HepG2 (cell line): Measurements from ENCODE around the gene DNAJC4. TPM values are rescaled to one million over a fixed set of nuclear protein-coding genes. Genes with fewer than 3 reads are reported as not detected.

Source experiments
- MAF1 ChIP-seq: sonication (generic); formaldehyde crosslinking; IDR thresholded peaks from 2 replicates; pipeline ENCODE4 v1.5.0; 2020; ENCODE audit warnings: missing genetic modification reagents, borderline replicate concordance
- NR2C2 ChIP-seq: sonication (generic); formaldehyde crosslinking; IDR thresholded peaks from 2 replicates; pipeline ENCODE4 v1.4.0; 2020; ENCODE audit warnings: missing genetic modification reagents, mild to moderate bottlenecking, moderate library complexity, borderline replicate concordance
- NR2F6 ChIP-seq, 2 experiments: IDR thresholded peaks; 2 replicates each; pipeline ENCODE4 v1.6.1; 2016; ENCODE audit warnings: antibody characterized with exemption in 1 of 2, mild to moderate bottlenecking in 1 of 2
- ZNF12 ChIP-seq: sonication (generic); formaldehyde crosslinking; IDR thresholded peaks from 2 replicates; pipeline ENCODE4 v1.5.0; 2020; ENCODE audit warnings: missing genetic modification reagents
- ZNF232 ChIP-seq: sonication (generic); formaldehyde crosslinking; IDR thresholded peaks from 2 replicates; pipeline ENCODE4 v1.4.0; 2020; ENCODE audit warnings: missing genetic modification reagents, borderline replicate concordance
- ZNF251 ChIP-seq: sonication (generic); formaldehyde crosslinking; IDR thresholded peaks from 2 replicates; pipeline ENCODE4 v1.9.0; 2021; ENCODE audit warnings: mild to moderate bottlenecking, missing genetic modification reagents
- ZNF615 ChIP-seq: sonication (generic); formaldehyde crosslinking; IDR thresholded peaks from 2 replicates; pipeline ENCODE4 v1.5.0; 2020; ENCODE audit warnings: mild to moderate bottlenecking, missing genetic modification reagents, borderline replicate concordance
- ZNF788 ChIP-seq: sonication (generic); formaldehyde crosslinking; IDR thresholded peaks from 2 replicates; pipeline ENCODE4 v1.5.0; 2020; ENCODE audit warnings: mild to moderate bottlenecking, missing genetic modification reagents, borderline replicate concordance
- polyA plus RNA-seq, 8 experiments: library from polyadenylated mRNA; depleted of rRNA in 3 of 8; stranded (reverse) in 7 of 8; unstranded in 1 of 8; fragments of >200 nt; fragmentation: Illumina TruSeq in 4 of 8; extraction: Trizol in 4 of 8; gene quantifications; 2 replicates each; pipeline versions ENCODE4 v1.2.1 to v1.2.3, GENCODE V29; 2011 to 2016; ENCODE audit warnings: low read depth in 4 of 8, missing spikeins in 1 of 8, mixed read lengths in 1 of 8; ENCODE audit not compliant: insufficient read depth in 1 of 8
- total RNA-seq, 5 experiments: library from RNA; depleted of rRNA; stranded (reverse); fragments of >200 nt; fragmentation: Illumina TruSeq; extraction: Trizol; gene quantifications; 2 replicates each; pipeline ENCODE4 v1.2.3, GENCODE V29; 2016; ENCODE audit warnings: low read depth in 1 of 5
- TF ChIP-seq, protein P1 (sequence below): sonication (generic); formaldehyde crosslinking; IDR thresholded peaks from 2 replicates; pipeline ENCODE4 v1.4.0; 2020; ENCODE audit warnings: missing genetic modification reagents, borderline replicate concordance
- TF ChIP-seq, protein P2 (sequence below): sonication (generic); formaldehyde crosslinking; IDR thresholded peaks from one replicate; pipeline ENCODE4 v1.5.1; 2020; ENCODE audit warnings: mild to moderate bottlenecking, missing genetic modification reagents; ENCODE audit errors: not compliant biosample characterization
- TF ChIP-seq, protein P3 (sequence below): IDR thresholded peaks from 2 replicates; pipeline ENCODE4 v1.6.1; 2016; ENCODE audit warnings: low read depth, control low read depth
- TF ChIP-seq, protein P4 (sequence below): sonication (generic); formaldehyde crosslinking; IDR thresholded peaks from 2 replicates; pipeline ENCODE4 v1.5.0; 2020; ENCODE audit warnings: mild to moderate bottlenecking, missing genetic modification reagents
- TF ChIP-seq, protein P5 (sequence below): sonication (generic); IDR thresholded peaks from 2 replicates; pipeline ENCODE4 v1.6.1; 2016; ENCODE audit warnings: low read depth, borderline replicate concordance

DNAJC4 gene
- total and polyA plus RNA-seq, 2 of the 13 experiments (the other 11 are each of a cell fraction or from before 2014, with no cell fraction given), result 10.3 to 60.8 TPM

DNA sequence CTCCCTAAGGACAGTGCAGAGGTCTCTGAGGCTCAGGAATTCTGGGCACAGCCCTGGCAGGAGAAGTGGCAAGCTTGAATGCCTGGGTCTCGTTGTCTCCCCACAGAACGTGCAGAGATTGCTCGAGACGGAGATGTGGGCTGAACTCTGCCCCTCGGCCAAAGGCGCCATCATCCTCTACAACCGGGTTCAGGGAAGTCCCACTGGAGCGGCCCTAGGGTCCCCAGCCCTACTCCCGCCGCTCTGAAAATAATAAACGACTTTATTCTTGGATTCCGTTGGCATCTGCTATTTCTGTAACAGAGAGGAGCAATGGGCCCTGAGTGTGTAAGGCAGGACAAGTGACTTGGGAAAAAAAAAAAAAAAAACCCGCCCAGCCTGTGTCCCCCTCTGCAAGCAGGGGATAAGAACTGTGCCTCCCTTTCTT is 591 bp upstream of the DNAJC4 start (continued):
- no peak for TF ChIP-seq MAF1 (CRISPR knock-in tag)
- TF ChIP-seq, protein P1, sequence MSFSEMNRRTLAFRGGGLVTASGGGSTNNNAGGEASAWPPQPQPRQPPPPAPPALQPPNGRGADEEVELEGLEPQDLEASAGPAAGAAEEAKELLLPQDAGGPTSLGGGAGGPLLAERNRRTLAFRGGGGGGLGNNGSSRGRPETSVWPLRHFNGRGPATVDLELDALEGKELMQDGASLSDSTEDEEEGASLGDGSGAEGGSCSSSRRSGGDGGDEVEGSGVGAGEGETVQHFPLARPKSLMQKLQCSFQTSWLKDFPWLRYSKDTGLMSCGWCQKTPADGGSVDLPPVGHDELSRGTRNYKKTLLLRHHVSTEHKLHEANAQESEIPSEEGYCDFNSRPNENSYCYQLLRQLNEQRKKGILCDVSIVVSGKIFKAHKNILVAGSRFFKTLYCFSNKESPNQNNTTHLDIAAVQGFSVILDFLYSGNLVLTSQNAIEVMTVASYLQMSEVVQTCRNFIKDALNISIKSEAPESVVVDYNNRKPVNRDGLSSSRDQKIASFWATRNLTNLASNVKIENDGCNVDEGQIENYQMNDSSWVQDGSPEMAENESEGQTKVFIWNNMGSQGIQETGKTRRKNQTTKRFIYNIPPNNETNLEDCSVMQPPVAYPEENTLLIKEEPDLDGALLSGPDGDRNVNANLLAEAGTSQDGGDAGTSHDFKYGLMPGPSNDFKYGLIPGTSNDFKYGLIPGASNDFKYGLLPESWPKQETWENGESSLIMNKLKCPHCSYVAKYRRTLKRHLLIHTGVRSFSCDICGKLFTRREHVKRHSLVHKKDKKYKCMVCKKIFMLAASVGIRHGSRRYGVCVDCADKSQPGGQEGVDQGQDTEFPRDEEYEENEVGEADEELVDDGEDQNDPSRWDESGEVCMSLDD (CRISPR knock-in tag), result 0 out of 2 replicates have a peak, but pooled peaks have one; percentile 3
- TF ChIP-seq ZNF12, result no peak
- no peak for TF ChIP-seq ZNF788
- TF ChIP-seq, protein P2, sequence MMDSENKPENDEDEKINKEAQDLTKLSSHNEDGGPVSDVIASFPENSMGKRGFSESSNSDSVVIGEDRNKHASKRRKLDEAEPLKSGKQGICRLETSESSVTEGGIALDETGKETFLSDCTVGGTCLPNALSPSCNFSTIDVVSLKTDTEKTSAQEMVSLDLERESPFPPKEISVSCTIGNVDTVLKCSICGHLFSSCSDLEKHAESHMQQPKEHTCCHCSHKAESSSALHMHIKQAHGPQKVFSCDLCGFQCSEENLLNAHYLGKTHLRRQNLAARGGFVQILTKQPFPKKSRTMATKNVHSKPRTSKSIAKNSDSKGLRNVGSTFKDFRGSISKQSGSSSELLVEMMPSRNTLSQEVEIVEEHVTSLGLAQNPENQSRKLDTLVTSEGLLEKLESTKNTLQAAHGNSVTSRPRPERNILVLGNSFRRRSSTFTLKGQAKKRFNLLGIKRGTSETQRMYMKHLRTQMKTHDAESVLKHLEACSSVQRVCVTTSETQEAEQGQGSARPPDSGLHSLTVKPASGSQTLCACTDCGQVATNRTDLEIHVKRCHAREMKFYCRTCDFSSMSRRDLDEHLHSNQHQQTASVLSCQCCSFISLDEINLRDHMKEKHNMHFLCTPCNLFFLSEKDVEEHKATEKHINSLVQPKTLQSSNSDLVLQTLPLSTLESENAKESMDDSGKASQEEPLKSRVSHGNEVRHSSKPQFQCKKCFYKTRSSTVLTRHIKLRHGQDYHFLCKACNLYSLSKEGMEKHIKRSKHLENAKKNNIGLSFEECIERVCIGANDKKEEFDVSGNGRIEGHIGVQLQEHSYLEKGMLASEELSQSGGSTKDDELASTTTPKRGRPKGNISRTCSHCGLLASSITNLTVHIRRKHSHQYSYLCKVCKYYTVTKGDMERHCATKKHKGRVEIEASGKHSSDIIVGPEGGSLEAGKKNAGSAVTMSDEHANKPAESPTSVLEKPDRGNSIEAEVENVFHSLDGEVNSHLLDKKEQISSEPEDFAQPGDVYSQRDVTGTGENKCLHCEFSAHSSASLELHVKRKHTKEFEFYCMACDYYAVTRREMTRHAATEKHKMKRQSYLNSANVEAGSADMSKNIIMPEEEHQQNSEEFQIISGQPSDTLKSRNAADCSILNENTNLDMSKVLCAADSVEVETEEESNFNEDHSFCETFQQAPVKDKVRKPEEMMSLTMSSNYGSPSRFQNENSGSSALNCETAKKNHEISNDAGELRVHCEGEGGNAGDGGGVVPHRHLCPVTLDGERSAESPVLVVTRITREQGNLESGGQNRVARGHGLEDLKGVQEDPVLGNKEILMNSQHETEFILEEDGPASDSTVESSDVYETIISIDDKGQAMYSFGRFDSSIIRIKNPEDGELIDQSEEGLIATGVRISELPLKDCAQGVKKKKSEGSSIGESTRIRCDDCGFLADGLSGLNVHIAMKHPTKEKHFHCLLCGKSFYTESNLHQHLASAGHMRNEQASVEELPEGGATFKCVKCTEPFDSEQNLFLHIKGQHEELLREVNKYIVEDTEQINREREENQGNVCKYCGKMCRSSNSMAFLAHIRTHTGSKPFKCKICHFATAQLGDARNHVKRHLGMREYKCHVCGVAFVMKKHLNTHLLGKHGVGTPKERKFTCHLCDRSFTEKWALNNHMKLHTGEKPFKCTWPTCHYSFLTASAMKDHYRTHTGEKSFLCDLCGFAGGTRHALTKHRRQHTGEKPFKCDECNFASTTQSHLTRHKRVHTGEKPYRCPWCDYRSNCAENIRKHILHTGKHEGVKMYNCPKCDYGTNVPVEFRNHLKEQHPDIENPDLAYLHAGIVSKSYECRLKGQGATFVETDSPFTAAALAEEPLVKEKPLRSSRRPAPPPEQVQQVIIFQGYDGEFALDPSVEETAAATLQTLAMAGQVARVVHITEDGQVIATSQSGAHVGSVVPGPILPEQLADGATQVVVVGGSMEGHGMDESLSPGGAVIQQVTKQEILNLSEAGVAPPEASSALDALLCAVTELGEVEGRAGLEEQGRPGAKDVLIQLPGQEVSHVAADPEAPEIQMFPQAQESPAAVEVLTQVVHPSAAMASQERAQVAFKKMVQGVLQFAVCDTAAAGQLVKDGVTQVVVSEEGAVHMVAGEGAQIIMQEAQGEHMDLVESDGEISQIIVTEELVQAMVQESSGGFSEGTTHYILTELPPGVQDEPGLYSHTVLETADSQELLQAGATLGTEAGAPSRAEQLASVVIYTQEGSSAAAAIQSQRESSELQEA (CRISPR knock-in tag), result no peak
- TF ChIP-seq, protein P3, sequence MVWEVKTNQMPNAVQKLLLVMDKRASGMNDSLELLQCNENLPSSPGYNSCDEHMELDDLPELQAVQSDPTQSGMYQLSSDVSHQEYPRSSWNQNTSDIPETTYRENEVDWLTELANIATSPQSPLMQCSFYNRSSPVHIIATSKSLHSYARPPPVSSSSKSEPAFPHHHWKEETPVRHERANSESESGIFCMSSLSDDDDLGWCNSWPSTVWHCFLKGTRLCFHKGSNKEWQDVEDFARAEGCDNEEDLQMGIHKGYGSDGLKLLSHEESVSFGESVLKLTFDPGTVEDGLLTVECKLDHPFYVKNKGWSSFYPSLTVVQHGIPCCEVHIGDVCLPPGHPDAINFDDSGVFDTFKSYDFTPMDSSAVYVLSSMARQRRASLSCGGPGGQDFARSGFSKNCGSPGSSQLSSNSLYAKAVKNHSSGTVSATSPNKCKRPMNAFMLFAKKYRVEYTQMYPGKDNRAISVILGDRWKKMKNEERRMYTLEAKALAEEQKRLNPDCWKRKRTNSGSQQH (CRISPR knock-in tag), result no peak
- 0 out of 2 replicates have a peak, but pooled peaks have one; percentile 63 for TF ChIP-seq ZNF615 (CRISPR knock-in tag)
- TF ChIP-seq, protein P4, sequence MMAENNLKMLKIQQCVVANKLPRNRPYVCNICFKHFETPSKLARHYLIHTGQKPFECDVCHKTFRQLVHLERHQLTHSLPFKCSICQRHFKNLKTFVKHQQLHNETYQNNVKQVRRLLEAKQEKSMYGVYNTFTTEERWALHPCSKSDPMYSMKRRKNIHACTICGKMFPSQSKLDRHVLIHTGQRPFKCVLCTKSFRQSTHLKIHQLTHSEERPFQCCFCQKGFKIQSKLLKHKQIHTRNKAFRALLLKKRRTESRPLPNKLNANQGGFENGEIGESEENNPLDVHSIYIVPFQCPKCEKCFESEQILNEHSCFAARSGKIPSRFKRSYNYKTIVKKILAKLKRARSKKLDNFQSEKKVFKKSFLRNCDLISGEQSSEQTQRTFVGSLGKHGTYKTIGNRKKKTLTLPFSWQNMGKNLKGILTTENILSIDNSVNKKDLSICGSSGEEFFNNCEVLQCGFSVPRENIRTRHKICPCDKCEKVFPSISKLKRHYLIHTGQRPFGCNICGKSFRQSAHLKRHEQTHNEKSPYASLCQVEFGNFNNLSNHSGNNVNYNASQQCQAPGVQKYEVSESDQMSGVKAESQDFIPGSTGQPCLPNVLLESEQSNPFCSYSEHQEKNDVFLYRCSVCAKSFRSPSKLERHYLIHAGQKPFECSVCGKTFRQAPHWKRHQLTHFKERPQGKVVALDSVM (CRISPR knock-in tag), result no peak
- TF ChIP-seq, protein P5, sequence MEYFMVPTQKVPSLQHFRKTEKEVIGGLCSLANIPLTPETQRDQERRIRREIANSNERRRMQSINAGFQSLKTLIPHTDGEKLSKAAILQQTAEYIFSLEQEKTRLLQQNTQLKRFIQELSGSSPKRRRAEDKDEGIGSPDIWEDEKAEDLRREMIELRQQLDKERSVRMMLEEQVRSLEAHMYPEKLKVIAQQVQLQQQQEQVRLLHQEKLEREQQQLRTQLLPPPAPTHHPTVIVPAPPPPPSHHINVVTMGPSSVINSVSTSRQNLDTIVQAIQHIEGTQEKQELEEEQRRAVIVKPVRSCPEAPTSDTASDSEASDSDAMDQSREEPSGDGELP, result no peak
- TF ChIP-seq ZNF251 (CRISPR knock-in tag), result no peak
- peak; percentile 46; the same call in 1 of the 2 replicates for TF ChIP-seq ZNF232
- TF ChIP-seq NR2F6 (IDR thresholded peaks at IDR 0.05), result no peak
- no peak for TF ChIP-seq NR2F6 (CRISPR knock-in tag; IDR thresholded peaks at IDR 0.05)
- no peak for TF ChIP-seq NR2C2 (CRISPR knock-in tag)
